Spleen (tissue), 7 donors: ENCODE measurements around the gene SLC10A3.

Source experiments
- POLR2A ChIP-seq, 3 donors: fragments of 450-650 bp; IDR thresholded peaks; one replicate each; pipeline ENCODE4 v1.5.1; 2017; ENCODE audit warnings: antibody characterized with exemption in 3 of 3, mild to moderate bottlenecking in 1 of 3
- POLR2AphosphoS5 ChIP-seq, 3 donors: sonication (generic); formaldehyde crosslinking; IDR thresholded peaks; one replicate each; pipeline ENCODE4 v1.5.1; 2017; ENCODE audit warnings: antibody characterized with exemption in 3 of 3
- TF ChIP-seq, protein P1 (sequence below), 11 experiments: fragments of 200-600 bp in 7 of 11; fragments of 450-650 bp in 4 of 11; sonication (generic) in 4 of 11; IDR thresholded peaks in 8 of 11; conservative IDR thresholded peaks in 3 of 11; 1 replicate in 7 of 11; 2 replicates in 4 of 11; pipeline versions ENCODE4 v1.4.0 to v1.8.0; 2016 to 2021; ENCODE audit warnings: antibody characterized with exemption in 11 of 11, inconsistent platforms in 4 of 11, mild to moderate bottlenecking in 1 of 11
- donor health status: DM: no; HTN: no; CAD: no; lungs with moderate emphysema.
- donor health status: DM: no; HTN: no; CAD: no.
- donor health status: DM: no; HTN: no; CAD: no.

- no peak for TF ChIP-seq POLR2AphosphoS5 (IDR thresholded peaks at IDR 0.05)
- TF ChIP-seq, protein P1, sequence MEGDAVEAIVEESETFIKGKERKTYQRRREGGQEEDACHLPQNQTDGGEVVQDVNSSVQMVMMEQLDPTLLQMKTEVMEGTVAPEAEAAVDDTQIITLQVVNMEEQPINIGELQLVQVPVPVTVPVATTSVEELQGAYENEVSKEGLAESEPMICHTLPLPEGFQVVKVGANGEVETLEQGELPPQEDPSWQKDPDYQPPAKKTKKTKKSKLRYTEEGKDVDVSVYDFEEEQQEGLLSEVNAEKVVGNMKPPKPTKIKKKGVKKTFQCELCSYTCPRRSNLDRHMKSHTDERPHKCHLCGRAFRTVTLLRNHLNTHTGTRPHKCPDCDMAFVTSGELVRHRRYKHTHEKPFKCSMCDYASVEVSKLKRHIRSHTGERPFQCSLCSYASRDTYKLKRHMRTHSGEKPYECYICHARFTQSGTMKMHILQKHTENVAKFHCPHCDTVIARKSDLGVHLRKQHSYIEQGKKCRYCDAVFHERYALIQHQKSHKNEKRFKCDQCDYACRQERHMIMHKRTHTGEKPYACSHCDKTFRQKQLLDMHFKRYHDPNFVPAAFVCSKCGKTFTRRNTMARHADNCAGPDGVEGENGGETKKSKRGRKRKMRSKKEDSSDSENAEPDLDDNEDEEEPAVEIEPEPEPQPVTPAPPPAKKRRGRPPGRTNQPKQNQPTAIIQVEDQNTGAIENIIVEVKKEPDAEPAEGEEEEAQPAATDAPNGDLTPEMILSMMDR (IDR thresholded peaks at IDR 0.05 in 8 of 11, conservative IDR thresholded peaks at IDR 0.05 in 3 of 11): no peak
- no peak for TF ChIP-seq POLR2A (IDR thresholded peaks at IDR 0.05)
Measured at GRCh38 chrX:154488336-154489075, 1.9 kb downstream of the SLC10A3 start.
